GM18867 (cell line): ENCODE results near the gene ERV3-1.
"Not testable (repeated sequence)": the region's sequence is repeated elsewhere in the genome, so short reads cannot be mapped to it uniquely, and the experiment has no call there.

Experiments used
- ATAC-seq: cut with Tn5 transposase; IDR thresholded peaks from one replicate; pipeline ENCODE4 v1.9.1; 2021; ENCODE audit warnings: mild to moderate bottlenecking, moderate library complexity; ENCODE audit not compliant: unreplicated experiment

The ERV3-1 gene

DNA sequence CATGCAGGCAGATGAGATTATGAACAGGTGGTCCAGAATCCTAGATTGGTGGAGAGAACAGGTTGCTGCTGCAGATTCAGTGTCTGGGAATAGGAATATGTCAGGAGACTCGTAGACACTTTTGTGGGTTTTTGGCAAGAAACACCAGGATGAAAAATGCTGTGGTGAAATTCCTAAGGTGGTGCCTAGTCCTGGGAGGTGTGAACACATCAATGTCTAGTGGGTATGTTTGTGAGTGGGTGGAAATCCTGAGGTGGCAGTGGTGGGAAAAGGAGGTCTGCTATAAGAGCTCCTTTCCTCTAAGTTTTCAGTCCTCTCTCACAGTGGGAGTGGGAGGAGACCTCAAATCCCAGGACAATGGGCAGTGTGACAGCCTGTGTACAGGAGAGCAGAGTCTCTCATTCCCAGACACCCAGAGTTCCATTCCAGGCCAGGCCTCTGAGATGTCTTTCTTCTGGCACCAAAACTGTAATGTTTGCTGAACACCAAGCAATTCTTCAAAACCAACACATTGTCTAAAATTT is 5.1 kb downstream of the ERV3-1 start:
- ATAC-seq, result no peak

DNA sequence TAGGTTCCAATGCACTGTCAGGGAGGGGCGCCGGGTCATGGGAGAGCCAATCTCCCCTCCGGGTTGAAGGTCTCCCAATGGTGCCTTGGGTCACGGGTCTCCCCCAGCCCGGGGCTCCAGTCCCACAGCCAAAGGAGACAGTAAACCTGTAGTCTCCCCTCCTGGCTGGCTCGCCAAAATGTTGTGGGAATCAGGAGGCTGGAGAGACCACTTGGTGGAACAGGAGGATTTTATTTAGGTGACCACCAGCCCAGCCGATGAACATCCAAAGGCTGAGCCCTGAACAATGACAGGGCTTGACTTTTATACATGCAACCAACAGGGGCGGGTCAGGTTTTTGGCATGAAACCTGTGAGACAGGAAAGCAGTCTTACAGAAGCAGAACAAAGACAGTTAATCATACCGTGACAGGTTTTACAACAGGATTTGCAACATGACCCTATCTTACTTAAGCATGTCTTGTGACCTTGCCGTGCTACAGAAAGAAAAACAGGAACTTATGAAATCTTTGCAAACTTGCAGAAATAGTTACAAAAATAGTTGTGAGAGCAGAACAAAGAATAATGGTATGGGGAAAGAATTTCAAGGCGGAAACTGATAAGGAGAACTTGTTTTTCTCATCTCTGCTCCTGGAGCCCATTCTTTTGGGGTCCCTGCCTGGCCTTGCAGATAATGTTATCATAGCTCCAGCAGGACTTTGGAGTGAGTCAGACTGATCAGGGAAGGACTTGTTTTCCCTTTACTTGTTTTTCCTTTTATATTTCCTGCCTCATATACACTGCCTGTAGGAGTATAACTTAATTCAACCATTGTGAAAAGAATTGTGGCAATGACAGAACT is 7.1 kb downstream of the ERV3-1 start:
- peak; percentile 47 for ATAC-seq

GRCh38 chr7:64998865-64999164 is 7.7 kb downstream of the ERV3-1 start:
- ATAC-seq, result no peak

DNA sequence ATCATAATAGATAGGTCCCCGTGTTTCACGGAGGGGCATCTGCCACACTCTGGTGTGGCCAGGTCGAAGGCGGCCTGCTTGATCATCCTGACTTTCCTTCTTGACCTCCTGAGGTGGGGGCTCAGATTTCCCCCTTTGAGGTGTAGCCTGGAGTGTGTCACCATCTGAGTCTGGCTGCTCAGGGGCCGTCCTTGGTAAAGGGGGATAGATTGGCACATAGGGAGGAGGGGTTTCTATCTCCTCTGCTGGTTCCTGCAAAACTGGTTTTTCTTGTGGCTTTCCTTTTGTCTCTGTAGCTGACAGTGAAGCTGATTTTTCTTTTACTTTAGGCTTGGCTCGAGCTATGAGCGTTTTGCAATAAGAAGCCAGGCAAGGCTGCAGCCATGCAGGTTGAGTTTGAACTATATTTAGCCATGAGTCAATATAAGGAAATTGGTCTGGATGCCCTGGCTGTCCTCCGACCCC is 8.5 kb downstream of the ERV3-1 start:
- no peak for ATAC-seq

DNA sequence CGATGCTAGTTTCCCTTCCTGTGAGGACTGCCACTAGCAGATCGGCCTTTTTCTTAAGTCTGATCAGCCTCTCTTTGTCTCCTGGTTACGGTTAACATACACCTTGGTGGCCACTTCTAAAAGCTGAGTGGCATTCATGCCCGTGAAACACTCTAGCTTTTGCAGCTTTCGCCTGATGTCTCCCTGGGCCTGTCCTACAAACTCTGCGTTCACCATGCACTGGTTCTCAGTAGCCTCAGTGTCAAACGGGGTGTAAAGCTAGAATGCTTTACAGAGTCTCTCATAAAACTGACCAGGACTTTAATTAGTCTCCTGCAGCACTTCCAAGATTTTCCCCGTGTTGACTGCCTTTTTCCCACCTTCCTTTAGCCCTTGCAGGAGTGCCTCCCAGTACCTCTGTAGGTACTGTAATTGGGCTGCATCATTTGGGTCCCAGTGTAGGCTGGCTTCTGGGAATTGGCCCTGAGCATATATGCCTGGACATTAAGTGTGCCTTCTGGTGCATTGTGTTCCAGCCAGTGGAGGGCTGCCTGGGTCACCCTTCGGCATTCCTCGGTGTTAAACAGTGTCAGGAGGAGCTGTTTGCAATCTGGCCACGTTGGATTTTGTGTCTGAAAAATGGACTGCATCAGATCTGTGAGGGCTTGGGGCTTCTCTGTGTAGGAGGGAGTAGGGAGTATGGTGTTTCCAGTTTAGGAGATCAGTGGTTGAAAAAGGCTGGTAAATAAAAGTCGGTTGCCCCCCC is 9.2 kb downstream of the ERV3-1 start:
- ATAC-seq, result no peak

GRCh38 chr7:64996305-64996704 is 10.2 kb downstream of the ERV3-1 start:
- no peak for ATAC-seq

- no peak for ATAC-seq
These were observed 12.6 kb downstream of the ERV3-1 start for GRCh38 chr7:64993901-64994300.

DNA sequence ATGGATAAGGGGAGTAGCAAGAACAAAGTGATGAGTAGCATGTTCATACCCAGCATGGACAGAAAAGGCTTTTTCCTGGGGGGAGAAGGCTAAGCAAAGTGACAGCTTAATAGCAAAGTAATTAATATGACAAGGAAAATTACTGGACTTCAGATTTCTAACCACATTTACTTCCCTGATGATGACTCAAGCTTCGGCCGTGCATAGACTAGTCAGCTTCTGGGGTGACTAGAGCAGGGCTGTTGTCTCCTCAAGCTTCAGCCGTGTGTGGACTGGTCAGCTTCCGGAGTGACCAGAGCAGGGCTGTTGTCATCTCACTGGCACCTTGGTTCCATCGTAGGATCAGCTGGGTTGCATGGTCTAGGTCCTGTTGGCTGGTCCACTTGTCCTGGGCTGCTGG is 13.5 kb downstream of the ERV3-1 start:
- no peak for ATAC-seq

DNA sequence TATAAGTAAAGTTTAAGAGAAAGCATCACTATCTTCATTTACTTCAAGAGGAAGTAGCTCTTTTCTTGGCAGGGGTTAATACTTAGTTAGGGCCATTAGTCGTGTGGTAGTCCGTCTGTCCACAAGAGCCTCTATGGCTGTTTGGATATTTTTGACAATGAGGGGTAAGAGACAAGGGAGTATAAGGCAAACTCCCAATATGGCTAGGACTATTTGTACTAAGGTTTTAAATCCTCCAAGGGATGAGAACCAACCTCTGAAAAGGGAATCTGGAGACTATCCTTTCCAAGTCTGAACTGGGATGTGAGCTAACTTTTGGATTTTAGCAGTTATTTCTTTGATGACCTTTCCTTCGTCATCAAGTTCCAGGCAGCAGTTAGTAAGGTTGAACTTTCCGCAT is 15.6 kb downstream of the ERV3-1 start, which contains the start of gene ZNF117:
Gene ZNF117 (minus strand): TSS at position 101 of the 400 bp plus-strand sequence.
- ATAC-seq, result no peak

GRCh38 chr7:64990216-64990615 is 16.3 kb downstream of the ERV3-1 start:
- ATAC-seq, result no peak

GRCh38 chr7:64978497-64979203 is 27.8 kb downstream of the ERV3-1 start:
- no peak for ATAC-seq

DNA sequence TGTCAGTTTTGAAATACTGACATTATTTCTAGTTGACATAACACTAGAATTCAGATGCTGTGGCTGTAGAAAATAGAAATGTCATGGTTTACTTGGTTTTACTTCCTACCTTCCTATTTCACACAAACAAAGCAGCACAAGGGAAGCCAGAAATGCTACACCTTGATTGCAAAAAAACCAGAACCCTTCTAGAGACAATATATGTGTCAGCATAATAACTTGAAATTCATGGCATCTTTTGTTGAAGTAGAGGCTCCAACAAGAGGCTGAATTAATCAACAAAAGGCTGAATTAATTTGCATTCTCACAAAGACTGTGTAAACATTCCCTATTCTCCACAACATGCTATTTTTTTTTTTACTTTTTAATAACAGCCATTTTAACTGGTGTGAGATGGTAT is 40.9 kb downstream of the ERV3-1 start:
- ATAC-seq, result no peak

DNA sequence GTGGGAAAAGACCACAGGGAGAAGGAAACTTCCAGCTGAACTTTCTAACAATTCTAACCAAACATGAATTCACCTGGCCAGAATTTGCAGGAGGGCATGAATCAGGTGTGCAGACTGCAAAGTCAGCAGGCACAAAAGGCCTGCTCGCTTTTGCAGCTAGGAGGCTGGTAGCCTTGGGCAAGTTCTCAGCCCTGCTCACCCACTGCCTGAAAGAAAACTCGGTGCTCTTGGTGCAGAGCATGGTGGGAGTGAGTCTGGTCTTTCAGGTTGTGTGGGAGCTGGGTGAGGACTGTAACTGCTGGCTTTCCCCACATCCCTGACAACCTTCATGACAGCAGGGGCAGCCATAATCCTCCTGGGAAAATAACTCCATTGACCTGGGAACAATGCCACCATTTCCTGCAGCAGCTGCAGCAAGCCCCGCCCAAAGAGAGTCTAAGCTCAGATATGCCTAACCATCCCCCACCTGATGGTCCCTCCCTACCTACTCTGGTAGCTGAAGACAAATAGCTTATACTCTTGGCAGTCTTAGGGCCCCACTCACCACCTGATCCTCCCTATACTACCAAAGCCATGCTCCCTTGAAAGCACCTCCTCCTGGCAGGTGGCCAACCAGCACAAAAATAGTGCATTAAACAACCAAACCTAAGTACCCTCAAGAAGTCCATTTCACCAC is 47.3 kb downstream of the ERV3-1 start:
- no peak for ATAC-seq

- peak; percentile 59 for ATAC-seq
These were observed 55.1 kb downstream of the ERV3-1 start for GRCh38 chr7:64951250-64951848.

- ATAC-seq, result not testable (repeated sequence)
These were observed 55.8 kb downstream of the ERV3-1 start for GRCh38 chr7:64950673-64951072.

DNA sequence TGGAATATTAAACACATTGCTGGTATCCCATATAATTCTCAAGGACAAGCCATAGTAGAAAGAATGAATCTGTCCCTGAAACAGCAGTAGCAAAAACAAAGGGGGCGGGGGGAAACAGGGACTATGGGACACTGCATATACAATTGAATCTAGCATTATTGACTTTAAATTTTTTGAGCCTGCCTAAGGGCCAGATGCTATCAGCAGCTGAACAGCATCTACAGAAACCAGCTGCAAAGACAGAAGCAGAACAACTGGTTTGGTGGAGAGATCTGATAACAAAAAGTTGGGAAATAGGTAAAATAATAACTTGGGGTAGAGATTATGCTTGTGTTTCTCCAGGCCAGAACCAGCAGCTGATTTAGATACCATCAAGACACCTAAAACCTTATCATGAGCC is 57.7 kb downstream of the ERV3-1 start:
- not testable (repeated sequence) for ATAC-seq

DNA sequence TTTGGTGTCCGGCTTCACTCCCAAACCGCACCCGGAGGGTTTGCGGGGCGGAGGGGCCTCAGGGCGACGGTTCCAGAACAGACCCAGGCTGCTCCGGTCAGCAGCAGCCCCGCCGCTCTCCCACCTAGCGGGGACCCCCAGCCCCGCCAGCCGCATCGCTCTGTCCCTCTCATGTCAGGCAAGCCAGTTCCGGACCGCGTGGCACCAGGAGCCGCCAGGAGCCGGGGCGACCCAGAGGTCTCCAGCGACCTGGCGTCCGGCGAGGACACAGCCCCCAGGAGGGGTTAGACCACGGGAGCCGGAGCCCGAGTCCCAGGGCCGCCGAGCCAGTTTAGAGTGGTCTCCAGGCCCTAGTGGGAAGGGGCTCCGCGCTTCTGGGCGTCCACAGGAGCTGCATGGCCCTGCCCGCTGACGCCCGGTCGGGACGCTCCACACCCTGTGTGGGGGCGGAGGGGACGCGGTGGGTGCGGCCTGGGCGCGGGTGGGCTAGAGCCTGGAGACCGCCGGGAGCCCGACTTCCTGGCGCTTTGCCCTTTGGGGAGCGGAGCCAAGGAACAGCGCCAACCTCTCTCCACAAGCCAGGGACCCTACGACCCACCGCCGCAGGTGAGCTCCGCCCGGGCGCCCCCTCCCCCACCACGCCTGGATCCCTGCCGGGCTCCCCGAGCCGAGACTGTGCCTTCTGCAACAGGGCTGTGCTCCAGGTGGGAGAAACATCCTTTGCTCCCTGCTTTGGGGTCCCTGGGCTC is 59.1 kb downstream of the ERV3-1 start:
- no peak for ATAC-seq

DNA sequence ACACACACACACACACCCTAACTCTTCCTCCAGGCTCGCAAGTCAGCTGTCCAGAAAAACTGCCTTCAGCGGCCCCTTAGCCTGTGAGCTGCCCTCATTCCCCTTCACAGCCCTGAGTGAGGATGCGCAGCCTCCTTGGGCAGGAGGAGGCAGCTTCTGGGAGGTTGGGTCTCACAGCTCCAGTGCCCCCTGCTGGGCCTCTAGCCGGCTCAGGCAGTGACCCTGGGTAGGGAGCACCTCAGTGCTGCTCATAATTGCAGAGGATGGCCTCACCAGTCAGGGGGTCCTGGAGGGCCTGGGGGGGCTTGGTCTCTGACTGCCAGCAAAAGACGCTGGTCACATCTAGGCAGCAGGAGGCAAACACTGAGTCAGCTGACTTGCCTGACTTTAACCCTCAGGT is 59.7 kb downstream of the ERV3-1 start:
- ATAC-seq, result no peak

GRCh38 chr7:64945503-64946175 is 60.8 kb downstream of the ERV3-1 start:
- ATAC-seq, result no peak
